ENCODE measurements around the gene KCNIP4.

DNA sequence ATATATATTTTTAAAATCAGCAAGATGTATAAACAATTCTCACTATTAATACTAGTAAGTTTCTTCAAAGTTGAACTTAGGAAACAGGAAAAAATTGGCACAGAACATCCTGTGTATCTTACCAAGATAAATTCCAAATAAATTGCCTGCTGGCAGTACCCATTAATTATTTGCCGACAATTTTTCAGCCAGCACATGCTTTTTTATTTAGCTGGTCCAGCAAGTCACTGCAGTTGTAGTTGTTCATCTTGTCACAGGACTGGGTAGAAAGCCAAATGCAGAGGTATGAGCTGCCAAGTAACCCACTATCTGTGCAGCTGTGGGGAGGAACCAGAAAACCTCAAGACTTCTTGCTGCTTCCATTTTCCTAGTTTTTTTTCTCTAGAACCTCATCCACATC is 1134.9 kb downstream of the KCNIP4 start:
- TF ChIP-seq, protein P1, sequence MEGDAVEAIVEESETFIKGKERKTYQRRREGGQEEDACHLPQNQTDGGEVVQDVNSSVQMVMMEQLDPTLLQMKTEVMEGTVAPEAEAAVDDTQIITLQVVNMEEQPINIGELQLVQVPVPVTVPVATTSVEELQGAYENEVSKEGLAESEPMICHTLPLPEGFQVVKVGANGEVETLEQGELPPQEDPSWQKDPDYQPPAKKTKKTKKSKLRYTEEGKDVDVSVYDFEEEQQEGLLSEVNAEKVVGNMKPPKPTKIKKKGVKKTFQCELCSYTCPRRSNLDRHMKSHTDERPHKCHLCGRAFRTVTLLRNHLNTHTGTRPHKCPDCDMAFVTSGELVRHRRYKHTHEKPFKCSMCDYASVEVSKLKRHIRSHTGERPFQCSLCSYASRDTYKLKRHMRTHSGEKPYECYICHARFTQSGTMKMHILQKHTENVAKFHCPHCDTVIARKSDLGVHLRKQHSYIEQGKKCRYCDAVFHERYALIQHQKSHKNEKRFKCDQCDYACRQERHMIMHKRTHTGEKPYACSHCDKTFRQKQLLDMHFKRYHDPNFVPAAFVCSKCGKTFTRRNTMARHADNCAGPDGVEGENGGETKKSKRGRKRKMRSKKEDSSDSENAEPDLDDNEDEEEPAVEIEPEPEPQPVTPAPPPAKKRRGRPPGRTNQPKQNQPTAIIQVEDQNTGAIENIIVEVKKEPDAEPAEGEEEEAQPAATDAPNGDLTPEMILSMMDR (conservative IDR thresholded peaks at IDR 0.05), result no peak
- TF ChIP-seq EZH2 (IDR thresholded peaks at IDR 0.05; ENCODE audit: low read depth), result no peak
